Parathyroid adenoma (tissue), 2 donors: ENCODE measurements around the gene TUBA4A.

Experiments
- H2AFZ ChIP-seq: fragments of 300-600 bp; sonication (generic); one replicate; pipeline ENCODE4 v1.7.0; 2017; ENCODE audit warnings: antibody characterized with exemption, mild to moderate bottlenecking
- H3K27ac ChIP-seq: fragments of 300-600 bp; sonication (generic); one replicate; pipeline ENCODE4 v1.7.0; 2017
- H3K27me3 ChIP-seq: fragments of 300-600 bp; sonication (generic); one replicate; pipeline ENCODE4 v1.7.0; 2017; ENCODE audit warnings: low read length; ENCODE audit not compliant: control insufficient read depth, insufficient read depth
- H3K36me3 ChIP-seq: fragments of 300-600 bp; sonication (generic); one replicate; pipeline ENCODE4 v1.7.0; 2017; ENCODE audit warnings: low read length; ENCODE audit not compliant: control insufficient read depth, insufficient read depth
- H3K4me1 ChIP-seq: fragments of 300-600 bp; sonication (generic); one replicate; pipeline ENCODE4 v1.7.0; 2017; ENCODE audit warnings: control low read depth
- H3K4me2 ChIP-seq: fragments of 300-600 bp; sonication (generic); one replicate; pipeline ENCODE4 v1.7.0; 2017; ENCODE audit warnings: low read length
- H3K4me3 ChIP-seq: fragments of 300-600 bp; sonication (generic); one replicate; pipeline ENCODE4 v1.7.0; 2017; ENCODE audit warnings: low read depth, low read length
- H3K79me2 ChIP-seq: fragments of 300-600 bp; sonication (generic); one replicate; pipeline ENCODE4 v1.7.0; 2017; ENCODE audit warnings: control low read depth
- H3K9ac ChIP-seq: fragments of 300-600 bp; sonication (generic); one replicate; pipeline ENCODE4 v1.7.0; 2017; ENCODE audit warnings: mild to moderate bottlenecking
- H3K9me3 ChIP-seq: fragments of 300-600 bp; sonication (generic); one replicate; pipeline ENCODE4 v1.7.0; 2017; ENCODE audit warnings: low read length; ENCODE audit not compliant: control insufficient read depth
- CTCF ChIP-seq: fragments of 300-600 bp; sonication (generic); IDR thresholded peaks from one replicate; pipeline ENCODE4 v1.7.0; 2017; ENCODE audit warnings: antibody characterized with exemption, mild to moderate bottlenecking
- donor health status: primary hyperparathyroidism.

TUBA4A gene

GRCh38 chr2:219210196-219210885 lies 43.4 kb downstream of the TUBA4A start:
- TF ChIP-seq CTCF, result no peak
- Histone ChIP-seq H3K4me2 (no peak overlapping the region), H3K36me3 (no peaks in the 10 kb centered on the region)

GRCh38 chr2:219209236-219210195 lies 44.2 kb downstream of the TUBA4A start:
- no peak overlapping the region for H2AFZ ChIP-seq
- no peaks in the 10 kb centered on the region for H3K9me3 ChIP-seq
- H3K9ac ChIP-seq, result no peak overlapping the region
- peaks cover 15% of the 10 kb centered on the region for H3K4me1 ChIP-seq
- no peak overlapping the region for H3K27ac ChIP-seq
- H3K27me3 ChIP-seq, result no peaks in the 10 kb centered on the region
- no peaks in the 10 kb centered on the region for H3K79me2 ChIP-seq
- no peak overlapping the region for H3K4me3 ChIP-seq
- H3K4me2 ChIP-seq, result no peak overlapping the region
- H3K36me3 ChIP-seq, result no peaks in the 10 kb centered on the region
- TF ChIP-seq CTCF, result no peak

More at GRCh38 chr2:219210196-219210885, 43.4 kb downstream of the TUBA4A start:
- Histone ChIP-seq H3K4me3 (no peak overlapping the region), H3K27ac (no peak overlapping the region), H2AFZ (no peak overlapping the region), H3K27me3 (no peaks in the 10 kb centered on the region), H3K79me2 (no peaks in the 10 kb centered on the region), H3K9me3 (no peaks in the 10 kb centered on the region), H3K9ac (no peak overlapping the region), H3K4me1 (peaks cover 15% of the 10 kb centered on the region)

- H3K36me3 ChIP-seq, result no peaks in the 10 kb centered on the region
- H3K27me3 ChIP-seq, result no peaks in the 10 kb centered on the region
- peak overlapping the region; percentile 92 for H3K27ac ChIP-seq
- no peaks in the 10 kb centered on the region for H3K9me3 ChIP-seq
- peaks cover 15% of the 10 kb centered on the region for H3K4me1 ChIP-seq
- H3K9ac ChIP-seq, result no peak overlapping the region
- H3K4me2 ChIP-seq, result peak overlapping the region; percentile 79
- H3K4me3 ChIP-seq, result peak overlapping the region; percentile 80
- no peaks in the 10 kb centered on the region for H3K79me2 ChIP-seq
- no peak for TF ChIP-seq CTCF
- H2AFZ ChIP-seq, result peak overlapping the region; percentile 9
These were observed 45.6 kb downstream of the TUBA4A start for GRCh38 chr2:219207884-219208740.

- Histone ChIP-seq H3K4me2 (peak overlapping the region; percentile 79), H3K4me1 (peaks cover 15% of the 10 kb centered on the region), H3K27me3 (no peaks in the 10 kb centered on the region), H3K9ac (no peak overlapping the region), H3K36me3 (no peaks in the 10 kb centered on the region), H3K4me3 (peak overlapping the region; percentile 80), H3K79me2 (no peaks in the 10 kb centered on the region), H3K9me3 (no peaks in the 10 kb centered on the region), H3K27ac (peak overlapping the region; percentile 92), H2AFZ (peak overlapping the region; percentile 84)
- no peak for TF ChIP-seq CTCF
These were observed 46.4 kb downstream of the TUBA4A start for GRCh38 chr2:219207134-219207883.
